Measurements from ENCODE around the gene AHCTF1.

AHCTF1 gene

GRCh38 chr1:246792603-246793002 lies 139.1 kb downstream of the AHCTF1 start:
- CTCF ChIA-PET: interaction anchor here (1.4 kb wide), 1 partner anchor 14 kb away, joined by 3 read pairs; no protein-coding TSS in a partner anchor
- POLR2A ChIA-PET: no interaction called here
- no peak for DNase-seq (ENCODE audit: extremely low spot score)
- TF ChIP-seq CTCF (IDR thresholded peaks at IDR 0.05; ENCODE audit: control extremely low read depth, extremely low read depth, low read depth, missing control alignments): no peak

- ChIA-PET CTCF (no interaction called here), POLR2A (interaction anchor here (0.6 kb wide), 1 partner anchor 1530 kb away, joined by 3 read pairs; no protein-coding TSS in a partner anchor)
- no peak for DNase-seq (ENCODE audit: extremely low spot score)
- no peak for TF ChIP-seq CTCF (IDR thresholded peaks at IDR 0.05; ENCODE audit: control extremely low read depth, extremely low read depth, low read depth, missing control alignments)
Observed at GRCh38 chr1:246791303-246791918, 140.3 kb downstream of the AHCTF1 start.

GRCh38 chr1:246790833-246791232 lies 140.9 kb downstream of the AHCTF1 start:
- ChIA-PET POLR2A (no interaction called here), CTCF (no interaction called here)
- no peak for TF ChIP-seq CTCF (IDR thresholded peaks at IDR 0.05; ENCODE audit: control extremely low read depth, extremely low read depth, low read depth, missing control alignments)
- no peak for DNase-seq (ENCODE audit: extremely low spot score)

- TF ChIP-seq CTCF (IDR thresholded peaks at IDR 0.05; ENCODE audit: control extremely low read depth, extremely low read depth, low read depth, missing control alignments): no peak
- CTCF ChIA-PET: no interaction called here
- no peak for DNase-seq (ENCODE audit: extremely low spot score)
- POLR2A ChIA-PET: no interaction called here
Observed at GRCh38 chr1:246790364-246790763, 141.4 kb downstream of the AHCTF1 start.

- DNase-seq (ENCODE audit: extremely low spot score): no peak
- CTCF ChIA-PET: no interaction called here
- POLR2A ChIA-PET: no interaction called here
- TF ChIP-seq CTCF (IDR thresholded peaks at IDR 0.05; ENCODE audit: control extremely low read depth, extremely low read depth, low read depth, missing control alignments): no peak
Observed at GRCh38 chr1:246789454-246790339, 142.1 kb downstream of the AHCTF1 start.

Data from GM10248 (cell line).